C4-2B (cell line): ENCODE data around the gene SMAD2.

Source experiments
- H3K27ac ChIP-seq: fragments of 450-650 bp; 2 replicates; pipeline ENCODE4 v1.5.1; 2017
- ZFX ChIP-seq: fragments of 450-650 bp; IDR thresholded peaks from 2 replicates; pipeline ENCODE4 v1.6.1; 2017
- TF ChIP-seq, protein P1 (sequence below): fragments of 450-650 bp; conservative IDR thresholded peaks from 2 replicates; pipeline ENCODE4 v1.5.1; 2017; ENCODE audit warnings: mild to moderate bottlenecking

Gene SMAD2

DNA sequence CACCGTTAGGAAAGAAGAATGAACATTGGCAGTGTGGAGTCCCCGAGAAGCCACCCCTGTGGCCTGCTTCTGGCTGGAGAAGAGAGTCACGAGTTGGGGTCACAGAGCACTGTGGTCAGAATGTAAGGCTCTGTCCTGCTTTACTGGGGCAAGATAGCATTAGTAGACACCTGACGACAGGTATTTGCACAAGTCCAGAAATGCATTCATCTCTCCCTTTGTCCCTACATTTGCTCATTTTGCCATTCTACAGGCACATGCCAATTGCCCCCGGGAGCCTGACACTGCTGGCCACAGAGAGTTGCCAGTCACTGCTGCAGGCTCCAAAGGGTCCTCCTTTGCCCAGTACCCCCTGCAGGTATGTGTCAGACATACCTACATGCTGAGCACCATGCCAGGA, 133.3 kb downstream of the SMAD2 start:
- TF ChIP-seq ZFX, result no peak
- TF ChIP-seq, protein P1, sequence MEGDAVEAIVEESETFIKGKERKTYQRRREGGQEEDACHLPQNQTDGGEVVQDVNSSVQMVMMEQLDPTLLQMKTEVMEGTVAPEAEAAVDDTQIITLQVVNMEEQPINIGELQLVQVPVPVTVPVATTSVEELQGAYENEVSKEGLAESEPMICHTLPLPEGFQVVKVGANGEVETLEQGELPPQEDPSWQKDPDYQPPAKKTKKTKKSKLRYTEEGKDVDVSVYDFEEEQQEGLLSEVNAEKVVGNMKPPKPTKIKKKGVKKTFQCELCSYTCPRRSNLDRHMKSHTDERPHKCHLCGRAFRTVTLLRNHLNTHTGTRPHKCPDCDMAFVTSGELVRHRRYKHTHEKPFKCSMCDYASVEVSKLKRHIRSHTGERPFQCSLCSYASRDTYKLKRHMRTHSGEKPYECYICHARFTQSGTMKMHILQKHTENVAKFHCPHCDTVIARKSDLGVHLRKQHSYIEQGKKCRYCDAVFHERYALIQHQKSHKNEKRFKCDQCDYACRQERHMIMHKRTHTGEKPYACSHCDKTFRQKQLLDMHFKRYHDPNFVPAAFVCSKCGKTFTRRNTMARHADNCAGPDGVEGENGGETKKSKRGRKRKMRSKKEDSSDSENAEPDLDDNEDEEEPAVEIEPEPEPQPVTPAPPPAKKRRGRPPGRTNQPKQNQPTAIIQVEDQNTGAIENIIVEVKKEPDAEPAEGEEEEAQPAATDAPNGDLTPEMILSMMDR, result no peak
- no peak overlapping the region for H3K27ac ChIP-seq

DNA sequence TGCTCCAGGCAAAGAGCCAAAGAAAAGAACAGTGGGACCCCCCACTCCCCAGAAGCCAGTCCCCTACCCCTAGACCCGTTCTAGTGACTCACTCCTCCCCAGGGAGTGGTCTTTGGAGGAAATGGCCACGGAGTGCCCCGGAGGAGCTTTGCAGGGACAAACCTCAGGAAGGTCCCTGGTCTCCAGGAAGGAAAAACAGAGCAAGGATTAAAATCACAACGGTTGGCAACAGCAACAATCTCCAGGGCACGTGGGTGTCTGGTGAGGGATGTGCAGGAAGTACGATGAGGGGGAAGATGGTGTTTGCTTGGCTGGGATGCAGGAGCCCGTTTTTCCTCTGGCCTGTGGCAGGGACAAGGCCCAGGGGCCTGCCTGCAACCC, 135.0 kb downstream of the SMAD2 start:
- no peak for TF ChIP-seq ZFX
- no peak overlapping the region for H3K27ac ChIP-seq

DNA sequence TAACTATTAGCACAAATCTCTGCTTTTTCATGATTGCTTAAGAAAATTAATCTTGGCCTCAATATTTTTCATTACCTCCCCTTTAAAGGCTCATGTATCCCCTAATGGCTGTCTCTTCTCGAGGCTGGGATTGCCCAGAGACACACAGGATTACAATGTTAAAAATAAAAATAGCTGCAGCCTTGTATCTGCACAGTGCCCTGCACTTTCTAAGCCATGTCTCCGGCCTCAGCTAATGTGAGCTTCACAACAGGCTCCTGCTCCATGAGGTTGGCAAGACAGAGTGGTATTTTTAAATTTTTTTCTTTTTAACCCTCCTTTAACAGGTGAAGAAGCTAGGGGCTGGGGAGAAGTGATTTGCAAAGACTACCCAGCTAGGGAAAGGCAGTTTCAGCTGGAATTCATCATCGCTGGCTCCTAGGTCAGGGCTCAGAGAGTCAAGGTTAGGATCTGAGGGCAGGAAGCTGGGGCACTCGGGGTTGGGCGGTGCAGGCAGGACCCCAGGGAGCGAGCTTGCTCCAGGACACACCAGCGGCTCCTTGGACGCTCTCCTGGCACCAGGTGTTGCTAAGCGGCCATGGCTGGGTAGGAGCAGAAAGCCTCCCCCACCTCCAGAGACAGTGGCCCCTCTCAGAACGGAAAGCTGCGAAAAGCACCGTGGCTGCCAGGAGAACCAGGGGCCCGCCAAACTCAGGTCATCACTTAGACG, 135.6 kb downstream of the SMAD2 start:
- TF ChIP-seq, protein P1, result no peak
- TF ChIP-seq ZFX, result no peak
- H3K27ac ChIP-seq, result no peak overlapping the region

DNA sequence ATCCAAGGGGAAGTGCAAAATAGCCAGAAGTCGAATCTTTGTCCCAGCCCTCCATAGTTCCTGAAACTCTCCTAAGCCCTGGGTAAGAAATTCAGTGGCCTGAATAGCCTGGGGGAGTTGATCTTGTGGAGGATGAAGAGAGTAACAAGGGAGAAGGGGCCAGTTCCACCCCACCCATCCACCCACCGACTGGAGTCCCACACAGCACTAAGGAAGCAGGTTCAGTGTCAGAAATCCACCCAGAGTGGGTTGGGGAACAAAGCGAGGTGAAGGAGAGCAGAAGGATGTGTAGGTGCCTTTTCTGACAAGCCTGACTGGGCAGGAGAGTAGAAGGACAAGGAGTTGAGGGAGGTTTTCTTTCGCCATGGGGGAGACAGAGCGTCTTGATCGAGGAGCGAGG, 136.8 kb downstream of the SMAD2 start:
- no peak overlapping the region for H3K27ac ChIP-seq
- TF ChIP-seq, protein P1, result no peak
- no peak for TF ChIP-seq ZFX

DNA sequence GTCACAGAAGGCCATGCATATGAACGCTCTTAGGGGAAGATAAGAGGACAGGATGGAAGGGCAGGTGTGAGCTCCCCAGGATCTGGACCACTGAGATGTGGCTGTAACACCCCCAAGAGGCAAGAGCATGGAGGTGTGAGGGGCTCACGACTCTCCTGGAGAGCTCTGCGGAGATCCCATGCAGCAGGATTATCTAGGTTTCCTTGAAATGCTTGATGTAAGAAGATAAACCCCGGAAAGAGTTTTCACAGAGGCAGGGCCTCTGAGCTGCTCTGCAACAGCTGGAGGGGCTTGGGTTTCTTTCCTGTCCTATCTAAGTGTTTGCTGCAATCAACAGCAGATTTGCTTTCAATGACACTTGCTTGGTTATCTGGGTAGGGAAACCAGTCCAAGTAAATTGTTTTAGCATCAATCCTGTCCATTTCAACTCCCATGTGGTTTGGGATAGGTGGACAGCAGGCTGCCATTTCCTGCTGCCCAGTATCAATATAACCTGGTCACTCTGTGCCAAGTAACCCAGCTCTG, 138.9 kb downstream of the SMAD2 start:
- H3K27ac ChIP-seq, result no peak overlapping the region
- TF ChIP-seq, protein P1, result no peak
- no peak for TF ChIP-seq ZFX

DNA sequence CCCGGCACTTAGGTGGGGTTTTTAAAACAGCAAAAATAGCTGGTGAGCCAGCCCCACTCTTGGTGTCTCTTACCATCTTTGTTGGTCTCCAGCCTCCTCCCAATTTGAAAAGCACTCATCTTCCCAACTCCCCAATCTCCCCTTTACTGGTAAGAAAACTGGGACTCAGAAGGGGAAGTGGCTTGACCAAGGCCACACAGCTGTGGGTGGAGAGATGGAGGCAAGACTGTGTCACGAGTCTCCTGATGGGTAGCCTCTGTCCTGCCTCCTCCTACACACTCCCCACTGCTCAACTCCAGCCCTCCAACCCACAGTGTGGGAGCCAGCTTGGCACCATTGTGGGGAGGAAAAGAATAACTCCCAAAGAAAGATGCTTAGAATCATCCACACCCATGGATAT, 140.4 kb downstream of the SMAD2 start:
- TF ChIP-seq, protein P1, result no peak
- TF ChIP-seq ZFX, result no peak
- H3K27ac ChIP-seq, result no peak overlapping the region

DNA sequence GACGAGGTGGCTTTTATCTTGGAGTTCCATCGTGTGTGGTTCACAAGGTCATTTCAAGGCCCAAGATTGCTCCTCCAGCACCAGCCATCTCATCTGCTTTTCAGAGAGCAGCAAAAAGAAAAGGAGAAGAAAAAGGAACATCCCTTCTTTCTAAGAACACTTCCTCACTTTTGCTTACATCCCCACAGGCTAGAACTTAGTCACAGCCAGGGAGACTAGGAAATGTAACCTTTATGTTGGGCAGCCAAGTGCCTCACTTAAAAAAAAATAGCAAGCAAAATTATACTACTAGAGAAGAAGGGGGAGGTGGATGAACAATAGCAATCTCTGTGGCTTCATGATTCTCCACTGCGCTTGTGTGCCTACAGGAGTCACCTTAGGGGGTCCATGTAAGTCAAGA, 141.8 kb downstream of the SMAD2 start:
- no peak overlapping the region for H3K27ac ChIP-seq
- no peak for TF ChIP-seq ZFX
- TF ChIP-seq, protein P1, result no peak

DNA sequence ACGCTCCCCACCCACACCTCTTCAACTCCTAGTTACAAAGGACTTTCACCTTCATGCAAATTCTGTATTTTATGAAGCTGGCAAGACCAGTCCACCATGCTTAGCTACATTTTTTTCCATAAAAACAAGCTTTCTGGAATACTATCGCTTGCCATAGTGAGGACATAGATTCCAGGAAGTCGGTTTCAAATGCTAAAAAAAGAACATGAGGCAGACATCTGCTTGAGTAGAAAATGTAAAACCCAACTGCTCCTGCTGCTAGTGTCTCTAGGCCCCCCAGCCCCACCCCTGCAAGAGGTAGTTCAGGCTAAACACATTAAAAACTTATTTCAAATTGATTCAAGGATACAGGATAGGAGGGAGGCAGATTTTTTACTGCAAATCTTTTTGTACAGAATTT, 148.9 kb downstream of the SMAD2 start:
- TF ChIP-seq ZFX, result no peak
- TF ChIP-seq, protein P1, result no peak
- no peak overlapping the region for H3K27ac ChIP-seq
